ENCODE results near the gene CHMP2A.

CHMP2A gene

DNA sequence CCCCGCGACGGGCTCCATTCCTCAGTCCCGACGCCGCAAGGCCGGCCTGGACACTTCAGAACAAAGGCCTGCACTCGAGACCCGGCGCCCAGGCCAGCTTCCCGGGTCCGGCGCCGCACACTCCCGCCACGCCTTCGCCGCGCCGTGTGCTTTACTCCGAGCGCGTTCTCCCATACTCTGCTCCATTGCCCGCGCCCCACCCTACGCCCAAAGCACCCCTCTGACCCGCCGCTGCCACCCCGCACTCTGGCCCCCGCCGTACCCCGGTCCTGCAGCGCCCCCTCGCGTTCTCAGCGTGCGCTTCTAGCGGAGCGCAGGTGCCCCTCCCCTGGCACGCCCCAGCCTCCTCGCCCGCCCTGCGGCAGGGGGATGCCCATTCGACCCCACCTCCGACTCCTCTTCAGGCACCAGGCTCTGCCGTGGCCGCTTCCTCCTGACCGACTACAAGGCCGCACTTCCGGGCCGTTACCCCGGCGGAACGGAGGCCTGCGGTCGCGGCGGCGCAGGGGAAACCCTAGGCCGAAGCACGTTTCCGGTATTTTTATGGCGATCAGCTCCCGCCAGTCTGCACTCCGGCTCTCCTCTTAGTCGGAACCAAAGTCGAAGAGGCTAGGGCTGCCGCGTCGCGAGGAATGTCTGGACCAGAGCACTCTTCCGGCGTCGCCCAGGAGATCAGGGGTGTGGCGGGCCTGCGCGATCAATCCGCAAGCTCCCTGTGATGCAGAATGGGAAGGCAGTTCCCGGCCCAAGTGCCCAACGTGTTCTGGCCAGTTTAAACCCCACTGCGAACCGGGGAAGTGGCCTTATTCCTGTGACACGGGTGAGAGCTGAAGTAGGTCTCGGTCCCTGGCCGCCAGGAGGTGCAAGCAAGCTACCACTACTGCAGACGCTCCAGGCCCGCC lies 35.3 kb downstream of the CHMP2A start, which contains the start of gene ZBTB45:
Gene ZBTB45 (minus strand): TSS at position 456 of the 902 bp plus-strand sequence. CDS start 2,137 bp downstream, outside the sequence.
- H3K27me3 ChIP-seq (replicated peaks; ENCODE audit: control insufficient read depth, insufficient read depth, low read length), result no peaks in the 10 kb centered on the region
- H3K4me3 ChIP-seq (ENCODE audit: low read length), result peak within 1 kb of the TSS; percentile 91
- H3K9me3 ChIP-seq (ENCODE audit: control insufficient read depth, low read length), result no peaks in the 10 kb centered on the region
- DNase-seq (ENCODE audit: low read depth), result peak; percentile 96
- H3K4me1 ChIP-seq (ENCODE audit: control insufficient read depth, insufficient read depth, low read length), result peaks cover 32% of the 10 kb centered on the region
- H3K36me3 ChIP-seq (ENCODE audit: control insufficient read depth, insufficient read depth, low read length, severe bottlenecking), result peaks cover 9% of the 10 kb centered on the region
- peak within 1 kb of the TSS; percentile 99 for H3K9ac ChIP-seq (ENCODE audit: low read length)

DNA sequence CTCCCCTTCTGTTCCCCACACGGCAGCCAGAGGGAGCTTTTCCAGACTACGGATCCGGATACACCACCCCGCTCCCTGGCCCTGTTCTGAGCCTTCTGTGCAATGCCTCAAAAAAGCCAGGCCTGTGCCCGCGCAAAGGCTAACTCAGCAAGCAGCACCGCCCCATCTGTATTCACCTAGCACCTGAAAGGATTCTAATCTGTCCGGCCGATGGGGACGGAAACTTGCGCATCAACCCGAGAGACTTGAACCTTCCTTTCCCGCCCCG lies 35.9 kb downstream of the CHMP2A start:
- H3K4me1 ChIP-seq (ENCODE audit: control insufficient read depth, insufficient read depth, low read length), result peaks cover 35% of the 10 kb centered on the region
- H3K4me3 ChIP-seq (ENCODE audit: low read length), result peak overlapping the region; percentile 91
- H3K36me3 ChIP-seq (ENCODE audit: control insufficient read depth, insufficient read depth, low read length, severe bottlenecking), result peaks cover 9% of the 10 kb centered on the region
- no peaks in the 10 kb centered on the region for H3K27me3 ChIP-seq (replicated peaks; ENCODE audit: control insufficient read depth, insufficient read depth, low read length)
- peak overlapping the region; percentile 99 for H3K9ac ChIP-seq (ENCODE audit: low read length)
- no peaks in the 10 kb centered on the region for H3K9me3 ChIP-seq (ENCODE audit: control insufficient read depth, low read length)
- DNase-seq (ENCODE audit: low read depth), result peak; percentile 92

DNA sequence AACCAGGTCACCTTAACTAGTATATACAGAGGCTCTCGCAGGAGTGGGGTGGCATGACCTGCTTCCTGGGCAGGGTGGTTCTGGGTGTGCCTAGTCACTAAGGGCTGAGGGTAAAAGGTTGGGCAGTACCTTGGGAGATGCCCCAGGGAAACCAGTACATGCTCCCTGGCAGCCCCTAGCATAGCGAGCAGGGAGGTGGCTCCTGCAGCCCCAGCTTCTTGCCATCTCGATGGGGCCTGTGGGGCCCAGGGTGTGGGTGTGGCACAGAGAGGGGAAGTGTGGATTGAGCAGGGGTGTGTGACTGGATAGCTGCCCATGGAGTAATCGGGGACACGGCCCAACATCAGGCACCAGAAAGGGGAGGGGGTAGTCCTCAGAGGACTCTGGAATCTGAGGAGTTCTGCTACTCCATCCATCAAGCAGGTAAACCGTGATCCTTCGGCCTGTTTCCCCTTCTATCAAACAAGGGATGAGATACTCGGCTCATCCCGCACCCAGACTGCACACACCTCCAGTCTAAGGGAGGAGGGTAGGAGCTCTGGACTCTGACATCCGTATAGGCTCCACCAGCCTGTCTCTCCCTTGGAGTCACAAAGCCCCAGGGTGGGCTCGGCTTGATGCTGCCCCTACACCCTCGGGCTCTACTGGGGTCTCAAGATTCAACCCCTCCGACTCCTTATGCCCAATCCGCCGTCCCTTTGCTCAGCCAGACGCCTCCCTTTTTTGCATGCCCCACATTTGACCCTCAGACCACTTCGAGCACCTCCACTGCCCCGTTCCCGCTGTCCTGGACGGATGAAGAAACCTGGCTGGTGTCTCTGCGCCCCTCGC lies 36.4 kb downstream of the CHMP2A start:
- peak; percentile 20 for DNase-seq (ENCODE audit: low read depth)
- Histone ChIP-seq H3K9ac (ENCODE audit: low read length) (peak overlapping the region; percentile 99), H3K4me3 (ENCODE audit: low read length) (peak overlapping the region; percentile 91), H3K9me3 (ENCODE audit: control insufficient read depth, low read length) (no peaks in the 10 kb centered on the region), H3K36me3 (ENCODE audit: control insufficient read depth, insufficient read depth, low read length, severe bottlenecking) (peaks cover 9% of the 10 kb centered on the region), H3K27me3 (replicated peaks; ENCODE audit: control insufficient read depth, insufficient read depth, low read length) (no peaks in the 10 kb centered on the region), H3K4me1 (ENCODE audit: control insufficient read depth, insufficient read depth, low read length) (peaks cover 38% of the 10 kb centered on the region)

DNA sequence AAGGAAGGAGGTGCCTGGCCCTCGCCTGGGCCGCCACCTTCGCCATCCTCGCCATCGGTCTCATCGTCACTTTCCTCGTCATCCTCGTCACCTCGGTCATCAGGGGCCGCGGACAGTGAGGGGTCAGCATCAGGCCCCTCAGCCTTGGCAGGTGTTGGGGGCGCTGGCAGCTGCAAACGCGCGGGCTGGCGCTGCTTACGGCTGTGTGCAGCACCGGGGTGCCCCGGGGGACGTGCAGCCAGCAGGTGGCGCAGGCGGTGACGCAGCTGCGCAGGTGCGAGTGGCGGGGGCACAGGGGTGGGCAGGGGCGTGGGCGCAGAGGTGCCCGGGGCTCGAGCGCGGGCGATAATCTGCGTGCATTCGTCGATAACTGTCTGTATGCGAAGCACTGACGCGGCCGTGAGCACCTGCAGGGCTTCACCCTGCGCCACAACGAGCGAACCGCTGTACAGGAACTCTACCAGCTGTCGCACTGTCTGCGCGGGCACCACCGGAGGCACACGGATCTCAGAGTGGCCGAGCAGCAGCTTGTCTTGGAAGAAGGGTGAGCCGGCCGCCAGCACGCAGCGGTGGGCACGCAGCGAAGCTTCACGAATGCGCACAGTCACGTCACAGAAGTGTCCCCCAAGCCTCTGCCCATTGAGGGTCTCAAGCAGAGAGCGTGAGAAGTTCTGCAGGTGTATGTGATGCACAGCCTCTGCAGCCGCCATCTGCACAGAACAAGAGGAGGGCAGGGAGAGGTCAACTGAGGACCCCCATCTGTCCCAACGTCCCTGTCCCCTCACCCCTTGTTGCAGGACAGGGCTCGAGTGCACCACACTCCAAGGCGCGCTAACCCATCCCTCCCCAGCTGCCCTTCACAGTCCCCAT lies 37.7 kb downstream of the CHMP2A start:
- Histone ChIP-seq H3K27me3 (replicated peaks; ENCODE audit: control insufficient read depth, insufficient read depth, low read length) (no peaks in the 10 kb centered on the region), H3K9ac (ENCODE audit: low read length) (no peak overlapping the region), H3K4me1 (ENCODE audit: control insufficient read depth, insufficient read depth, low read length) (peaks cover 38% of the 10 kb centered on the region), H3K36me3 (ENCODE audit: control insufficient read depth, insufficient read depth, low read length, severe bottlenecking) (peaks cover 9% of the 10 kb centered on the region), H3K9me3 (ENCODE audit: control insufficient read depth, low read length) (no peaks in the 10 kb centered on the region), H3K4me3 (ENCODE audit: low read length) (no peak overlapping the region)
- DNase-seq (ENCODE audit: low read depth), result no peak

DNA sequence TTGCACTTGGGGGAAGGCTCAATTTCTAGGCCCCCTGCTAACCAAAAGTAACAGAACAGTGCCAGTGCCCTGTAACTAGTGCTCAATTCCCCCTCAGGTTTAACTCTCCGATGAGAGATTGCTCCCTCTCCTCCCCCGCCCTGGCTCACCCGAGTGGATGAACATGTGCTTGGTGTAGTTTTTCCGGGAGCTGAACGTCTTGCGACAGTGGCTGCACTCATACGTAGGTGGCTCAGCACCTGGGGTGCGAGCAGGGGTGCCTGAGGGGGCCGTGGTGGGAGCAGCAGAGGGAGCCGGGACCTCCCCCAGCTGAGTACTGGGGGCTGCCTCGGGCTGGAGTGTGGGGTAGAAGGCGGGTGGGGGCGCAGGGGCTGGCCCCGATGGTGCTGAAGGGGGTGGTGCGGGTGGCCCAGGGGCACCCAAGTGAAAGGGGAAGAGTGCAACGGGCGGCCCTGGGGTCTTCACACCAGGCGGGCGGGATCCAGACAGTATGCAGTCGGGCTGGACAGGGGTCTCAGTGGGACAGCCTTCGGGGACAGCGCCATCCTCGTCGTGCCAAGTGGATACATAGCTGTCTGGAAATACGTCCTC lies 38.6 kb downstream of the CHMP2A start:
- no peak overlapping the region for H3K4me3 ChIP-seq (ENCODE audit: low read length)
- no peaks in the 10 kb centered on the region for H3K9me3 ChIP-seq (ENCODE audit: control insufficient read depth, low read length)
- H3K4me1 ChIP-seq (ENCODE audit: control insufficient read depth, insufficient read depth, low read length), result peaks cover 37% of the 10 kb centered on the region
- H3K27me3 ChIP-seq (replicated peaks; ENCODE audit: control insufficient read depth, insufficient read depth, low read length), result no peaks in the 10 kb centered on the region
- H3K36me3 ChIP-seq (ENCODE audit: control insufficient read depth, insufficient read depth, low read length, severe bottlenecking), result peaks cover 9% of the 10 kb centered on the region
- no peak for DNase-seq (ENCODE audit: low read depth)
- peak overlapping the region; percentile 88 for H3K9ac ChIP-seq (ENCODE audit: low read length)

DNA sequence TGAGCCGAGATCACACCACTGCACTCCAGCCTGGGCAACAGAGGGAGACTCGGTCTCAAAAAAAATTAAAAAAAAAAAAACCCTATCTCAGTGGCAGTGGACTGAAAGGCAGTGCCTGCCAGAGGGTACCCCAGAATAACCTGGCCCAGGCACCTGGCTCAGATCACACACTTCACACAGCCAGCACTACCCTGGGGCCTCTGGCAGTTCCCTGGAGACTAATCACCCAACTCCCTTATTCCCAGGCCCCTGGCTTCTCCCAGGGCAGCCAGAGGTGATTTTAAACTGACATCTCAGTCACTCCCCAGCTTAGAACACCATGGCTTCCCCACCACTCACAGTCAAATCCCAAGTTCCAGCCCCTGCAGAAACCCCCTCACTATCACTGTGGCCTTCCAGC lies 39.6 kb downstream of the CHMP2A start:
- Histone ChIP-seq H3K9me3 (ENCODE audit: control insufficient read depth, low read length) (no peaks in the 10 kb centered on the region), H3K27me3 (replicated peaks; ENCODE audit: control insufficient read depth, insufficient read depth, low read length) (no peaks in the 10 kb centered on the region), H3K36me3 (ENCODE audit: control insufficient read depth, insufficient read depth, low read length, severe bottlenecking) (peaks cover 9% of the 10 kb centered on the region), H3K4me1 (ENCODE audit: control insufficient read depth, insufficient read depth, low read length) (peaks cover 31% of the 10 kb centered on the region), H3K9ac (ENCODE audit: low read length) (peak overlapping the region; percentile 88), H3K4me3 (ENCODE audit: low read length) (no peak overlapping the region)
- DNase-seq (ENCODE audit: low read depth), result no peak

DNA sequence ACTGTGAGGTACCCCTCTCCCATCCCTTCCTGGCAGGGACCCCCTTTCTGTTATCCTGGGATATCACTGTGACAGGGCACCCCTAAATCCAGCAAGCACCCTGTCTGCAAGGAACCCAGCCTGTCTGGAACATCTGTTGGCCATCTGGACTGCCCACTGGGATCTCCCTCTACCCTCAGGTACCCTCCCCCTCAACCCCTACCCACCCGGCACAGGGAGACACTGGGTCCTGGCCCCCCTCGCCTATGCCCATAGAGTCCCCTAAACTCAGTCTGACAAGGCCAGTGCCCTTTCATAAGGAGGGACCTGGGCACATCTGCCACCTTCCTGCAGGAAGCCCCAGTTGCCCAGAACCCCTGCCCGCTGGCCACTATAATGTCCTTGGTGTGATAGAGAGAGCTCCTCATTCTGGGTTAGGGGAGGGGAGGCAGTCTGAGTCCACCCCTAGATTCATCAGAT lies 40.3 kb downstream of the CHMP2A start:
- H3K4me3 ChIP-seq (ENCODE audit: low read length), result peak overlapping the region; percentile 76

DNA sequence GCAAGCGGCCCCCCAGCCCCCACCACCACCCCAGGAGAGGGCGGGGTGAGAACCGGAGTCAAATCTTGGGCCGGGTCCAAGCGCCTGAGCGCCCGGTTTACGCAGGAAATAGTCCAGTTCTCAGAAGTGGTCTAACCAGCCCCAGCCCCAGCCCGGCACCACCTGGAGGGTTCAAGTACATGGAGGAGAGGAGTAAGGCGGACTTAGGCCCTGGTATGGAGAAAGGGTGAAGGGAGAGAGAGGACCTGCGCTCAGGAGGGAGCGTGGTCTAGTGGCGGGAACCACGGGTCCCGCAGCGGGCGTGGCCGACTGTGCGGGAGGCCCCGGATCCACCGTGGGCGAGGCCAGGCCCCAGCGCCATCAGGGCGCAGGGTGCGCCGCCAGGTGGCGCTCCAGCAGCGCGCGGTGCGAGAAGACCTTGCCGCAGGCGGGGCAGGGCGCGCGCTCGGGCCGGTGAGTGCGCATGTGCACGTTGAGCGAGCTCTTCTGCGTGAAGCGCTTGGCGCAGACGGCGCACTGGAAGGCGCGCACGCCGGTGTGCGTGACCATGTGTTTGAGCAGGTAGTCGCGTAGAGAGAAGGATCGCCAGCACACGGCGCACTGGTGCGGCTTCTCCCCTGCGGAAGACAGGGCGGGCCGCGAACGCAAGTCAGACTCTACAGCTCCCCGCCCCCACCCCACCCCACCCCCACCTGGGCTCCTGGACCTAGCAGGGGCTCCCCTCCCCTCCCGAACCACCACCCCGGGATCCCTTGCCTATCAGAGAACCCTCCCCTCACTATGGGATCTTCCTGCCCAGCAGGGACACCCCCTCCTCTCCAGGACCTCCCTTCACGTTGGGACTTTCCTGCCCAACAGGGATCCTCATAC lies 41.0 kb downstream of the CHMP2A start:
- Histone ChIP-seq H3K9me3 (ENCODE audit: control insufficient read depth, low read length) (no peaks in the 10 kb centered on the region), H3K36me3 (ENCODE audit: control insufficient read depth, insufficient read depth, low read length, severe bottlenecking) (peaks cover 9% of the 10 kb centered on the region), H3K9ac (ENCODE audit: low read length) (peak overlapping the region; percentile 88), H3K4me1 (ENCODE audit: control insufficient read depth, insufficient read depth, low read length) (peaks cover 29% of the 10 kb centered on the region), H3K27me3 (replicated peaks; ENCODE audit: control insufficient read depth, insufficient read depth, low read length) (no peaks in the 10 kb centered on the region), H3K4me3 (ENCODE audit: low read length) (peak overlapping the region; percentile 76)
- peak; percentile 82 for DNase-seq (ENCODE audit: low read depth)

More for the DNA sequence above, 40.3 kb downstream of the CHMP2A start:
- Histone ChIP-seq H3K4me1 (ENCODE audit: control insufficient read depth, insufficient read depth, low read length) (peaks cover 29% of the 10 kb centered on the region), H3K9me3 (ENCODE audit: control insufficient read depth, low read length) (no peaks in the 10 kb centered on the region), H3K27me3 (replicated peaks; ENCODE audit: control insufficient read depth, insufficient read depth, low read length) (no peaks in the 10 kb centered on the region), H3K36me3 (ENCODE audit: control insufficient read depth, insufficient read depth, low read length, severe bottlenecking) (peaks cover 9% of the 10 kb centered on the region), H3K9ac (ENCODE audit: low read length) (peak overlapping the region; percentile 88)
- no peak for DNase-seq (ENCODE audit: low read depth)

DNA sequence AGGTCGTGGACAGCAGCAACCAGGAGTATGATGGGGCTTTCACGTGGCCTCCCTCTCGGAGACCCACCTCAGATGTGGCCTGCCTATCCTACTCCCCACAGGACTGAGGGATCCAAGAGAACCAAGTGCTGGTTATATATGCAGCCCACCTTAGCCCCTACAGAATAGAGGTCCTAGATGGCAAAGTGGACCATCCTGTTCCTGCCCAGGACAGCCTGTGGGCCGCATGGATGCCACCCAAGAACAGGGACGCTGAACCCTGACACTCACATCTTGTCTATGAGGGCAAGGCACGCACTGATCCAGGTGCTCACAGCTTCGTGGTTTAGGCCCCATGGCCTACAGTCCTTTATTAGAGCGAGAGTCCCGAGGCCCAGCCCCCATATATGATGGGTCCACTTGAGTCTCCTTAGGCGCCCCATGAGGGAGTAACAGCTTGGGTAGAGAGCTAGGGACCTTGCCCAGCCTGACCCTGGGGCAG lies 41.7 kb downstream of the CHMP2A start:
- peaks cover 24% of the 10 kb centered on the region for H3K4me1 ChIP-seq (ENCODE audit: control insufficient read depth, insufficient read depth, low read length)
- peaks cover 9% of the 10 kb centered on the region for H3K36me3 ChIP-seq (ENCODE audit: control insufficient read depth, insufficient read depth, low read length, severe bottlenecking)
- H3K9me3 ChIP-seq (ENCODE audit: control insufficient read depth, low read length), result no peaks in the 10 kb centered on the region
- H3K9ac ChIP-seq (ENCODE audit: low read length), result peak overlapping the region; percentile 88
- H3K27me3 ChIP-seq (replicated peaks; ENCODE audit: control insufficient read depth, insufficient read depth, low read length), result no peaks in the 10 kb centered on the region
- DNase-seq (ENCODE audit: low read depth), result no peak
- no peak overlapping the region for H3K4me3 ChIP-seq (ENCODE audit: low read length)

Measured in adipocyte (in vitro differentiated cells).